GM03348 (cell line): ENCODE data around the gene THAP12.
"Not testable (repeated sequence)": the region's sequence is repeated elsewhere in the genome, so short reads cannot be mapped to it uniquely, and the experiment has no call there.

ENCODE experiments used
- DNase-seq: peaks from one replicate; pipeline ENCODE4 v3.0.0; 2012; ENCODE audit warnings: low spot score

The THAP12 gene

GRCh38 chr11:76323804-76324203 is 57.1 kb downstream of the THAP12 start:
- no peak for DNase-seq

- not testable (repeated sequence) for DNase-seq
These were observed 57.6 kb downstream of the THAP12 start for GRCh38 chr11:76323375-76323774.

GRCh38 chr11:76322942-76323341 is 58.0 kb downstream of the THAP12 start:
- DNase-seq, result no peak

GRCh38 chr11:76322540-76322939 is 58.4 kb downstream of the THAP12 start:
- DNase-seq, result no peak

GRCh38 chr11:76321820-76322524 is 59.0 kb downstream of the THAP12 start:
- no peak for DNase-seq

GRCh38 chr11:76321340-76321739 is 59.6 kb downstream of the THAP12 start:
- DNase-seq, result no peak

GRCh38 chr11:76320929-76321328 is 60.0 kb downstream of the THAP12 start:
- no peak for DNase-seq

- DNase-seq, result not testable (repeated sequence)
These were observed 61.1 kb downstream of the THAP12 start for GRCh38 chr11:76319798-76320197.

GRCh38 chr11:76318744-76319384 is 62.1 kb downstream of the THAP12 start:
- peak; percentile 89 for DNase-seq

- DNase-seq, result no peak
These were observed 63.6 kb downstream of the THAP12 start for GRCh38 chr11:76317296-76317695.

GRCh38 chr11:76316726-76317125 is 64.2 kb downstream of the THAP12 start:
- DNase-seq, result no peak

- DNase-seq, result no peak
These were observed 65.6 kb downstream of the THAP12 start for GRCh38 chr11:76315182-76315853.

GRCh38 chr11:76314741-76315090 is 66.2 kb downstream of the THAP12 start:
- DNase-seq, result no peak

GRCh38 chr11:76313913-76314740 is 66.8 kb downstream of the THAP12 start:
- no peak for DNase-seq

- DNase-seq, result no peak
These were observed 67.7 kb downstream of the THAP12 start for GRCh38 chr11:76313271-76313670.

- no peak for DNase-seq
These were observed 69.9 kb downstream of the THAP12 start for GRCh38 chr11:76310832-76311595.

GRCh38 chr11:76307978-76308747 is 72.8 kb downstream of the THAP12 start:
- no peak for DNase-seq

- DNase-seq, result no peak
These were observed 73.5 kb downstream of the THAP12 start for GRCh38 chr11:76307396-76307795.

- no peak for DNase-seq
These were observed 77.5 kb downstream of the THAP12 start for GRCh38 chr11:76303399-76303798.

GRCh38 chr11:76302996-76303395 is 77.9 kb downstream of the THAP12 start:
- no peak for DNase-seq
